CD1c-positive myeloid dendritic cell (primary cell): ENCODE measurements around the gene PDE5A.
"Not testable (repeated sequence)": the region's sequence is repeated elsewhere in the genome, so short reads cannot be mapped to it uniquely, and the experiment has no call there.

ENCODE experiments used
- DNase-seq: peaks from one replicate; pipeline ENCODE4 v3.0.0-alpha.2; 2016; ENCODE audit errors: extremely low spot score

Gene PDE5A

DNA sequence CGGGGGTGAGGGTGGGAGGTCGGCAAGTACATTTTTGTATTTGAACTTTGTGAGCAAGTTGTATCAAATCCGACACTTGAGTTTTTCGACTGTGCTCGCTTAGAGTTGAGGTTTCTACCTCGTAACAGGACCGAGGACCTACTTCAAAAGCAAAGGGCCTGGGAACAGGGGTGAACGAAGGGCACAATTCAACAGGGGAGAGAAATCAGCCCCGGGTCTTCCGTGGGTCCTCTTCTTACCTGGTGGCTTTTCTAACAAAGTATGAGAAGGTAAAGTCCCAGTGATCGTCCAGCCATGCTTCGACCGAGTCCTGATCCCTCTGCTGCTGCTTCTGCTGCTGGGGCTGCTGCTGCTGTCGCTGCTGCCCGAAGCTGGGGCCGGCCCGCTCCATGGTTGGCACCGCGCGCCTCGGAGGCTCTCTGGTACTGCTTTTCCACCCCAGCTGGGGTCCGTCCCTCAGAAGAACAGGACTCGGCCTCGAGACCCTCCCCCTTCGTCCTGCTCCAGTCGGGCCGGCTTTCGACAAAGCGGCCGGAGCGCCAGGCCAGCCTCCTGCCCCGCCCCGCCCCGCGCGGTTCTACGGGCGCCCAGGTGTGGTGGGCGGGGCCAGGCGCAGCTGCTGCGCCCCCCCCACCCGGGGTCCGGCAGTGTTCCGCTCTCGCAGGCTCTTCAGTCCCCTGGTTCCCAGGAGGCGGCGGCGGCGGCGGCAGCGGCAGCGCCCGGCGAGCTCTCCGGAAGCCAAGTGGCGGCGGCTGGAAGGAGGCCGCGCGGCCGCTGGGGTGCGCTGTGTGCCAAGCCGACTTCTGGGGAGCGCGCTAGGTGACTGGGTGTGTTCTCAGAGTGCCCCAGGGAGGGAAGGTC is at the start of gene PDE5A:
PDE5A (minus strand) TSS at position 524 of the 861 bp plus-strand sequence; CDS start at position 391, 133 bp downstream.
- DNase-seq, result peak; percentile 79

DNA sequence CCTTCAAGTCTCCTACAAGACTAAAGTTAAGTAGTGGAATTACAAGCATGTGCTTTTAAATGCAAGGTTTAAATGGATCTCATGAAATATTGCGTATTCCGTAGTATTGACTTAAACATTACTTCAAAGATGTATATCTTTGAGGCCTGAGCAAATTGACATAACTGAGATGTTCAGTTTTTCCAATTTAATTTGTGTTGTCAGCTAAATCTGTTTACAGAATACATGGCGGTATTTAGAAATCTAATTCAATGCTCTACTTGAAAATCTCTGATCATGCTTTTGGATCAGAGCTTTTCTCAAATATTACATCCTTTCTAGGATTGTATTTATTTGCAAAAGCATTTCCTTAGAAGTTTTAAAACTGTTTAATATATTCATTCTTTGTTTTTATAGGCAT is 47.5 kb upstream of the PDE5A start:
- DNase-seq, result no peak

DNA sequence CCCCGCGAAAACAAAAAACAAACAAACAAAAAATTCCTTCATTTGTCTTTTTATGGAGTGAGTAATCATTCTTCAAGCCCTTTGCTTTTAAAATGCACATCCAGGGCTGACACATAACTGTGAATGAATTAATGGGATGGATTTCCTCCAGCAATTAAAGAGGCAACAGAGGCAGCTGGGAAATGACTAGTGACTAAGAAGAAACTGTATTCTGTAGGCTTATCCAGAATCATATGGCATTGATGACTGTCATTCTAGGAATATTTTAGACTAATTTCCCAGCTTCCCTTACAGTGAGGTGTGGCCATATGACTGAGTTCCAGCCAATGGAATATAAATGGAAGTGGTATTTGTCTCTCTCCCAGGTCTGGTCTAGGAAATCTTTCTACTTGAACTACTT is 46.8 kb upstream of the PDE5A start:
- no peak for DNase-seq

DNA sequence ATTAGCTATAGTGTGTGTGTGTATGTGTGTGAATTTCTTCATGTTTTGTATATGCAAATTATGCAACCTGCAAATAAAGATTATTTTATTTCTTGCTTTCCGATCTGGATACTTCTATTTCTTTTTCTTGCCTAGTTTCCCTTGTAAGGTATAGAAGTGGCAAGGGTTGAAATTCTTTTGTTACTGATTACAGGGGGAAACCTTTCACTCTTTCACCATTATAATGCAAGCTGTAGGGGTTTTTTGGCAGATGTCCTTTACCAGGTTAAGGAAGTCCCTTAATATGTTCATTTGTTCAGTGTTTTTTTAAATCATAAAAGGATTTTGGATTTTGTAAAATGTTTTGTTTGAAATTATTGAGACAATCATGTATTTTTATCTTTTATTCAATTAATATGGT is 44.3 kb upstream of the PDE5A start:
- DNase-seq, result no peak

DNA sequence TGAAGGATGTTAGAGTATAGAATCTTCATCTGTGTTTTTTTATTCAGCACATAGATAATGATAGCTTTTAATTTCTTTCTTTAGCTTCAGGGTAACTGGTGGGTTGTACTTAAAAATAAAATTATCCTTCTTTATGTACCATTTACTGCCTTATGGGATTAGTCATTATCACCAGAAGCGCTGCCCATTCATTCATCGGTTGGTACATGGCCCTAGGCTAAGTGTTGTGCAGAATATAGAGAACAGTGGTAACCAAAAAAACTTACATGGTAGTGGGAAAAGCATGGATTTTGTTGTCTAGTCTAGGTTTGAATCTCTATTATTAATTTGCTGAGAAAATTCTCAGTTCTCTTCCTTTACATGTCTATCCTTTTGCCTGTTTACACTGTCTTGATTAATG is 43.5 kb upstream of the PDE5A start:
- no peak for DNase-seq

DNA sequence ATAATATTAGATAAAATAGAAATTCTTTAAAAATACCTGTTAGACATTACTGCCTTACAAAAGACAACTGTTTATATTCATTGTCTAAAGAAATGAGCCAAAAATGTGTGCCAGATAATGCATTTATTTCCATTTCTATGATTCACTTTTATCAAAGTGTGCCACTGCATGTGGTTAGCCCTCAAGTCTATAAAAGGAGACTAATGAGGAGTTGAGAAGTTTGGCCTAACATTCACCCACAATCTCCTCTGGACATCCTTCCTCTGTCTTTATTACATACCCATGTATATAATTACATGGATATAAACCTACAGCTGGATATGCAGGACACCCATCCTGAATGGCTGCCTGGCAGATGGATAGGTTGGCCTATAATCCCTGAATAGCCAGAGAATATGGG is 42.6 kb upstream of the PDE5A start:
- DNase-seq, result no peak

DNA sequence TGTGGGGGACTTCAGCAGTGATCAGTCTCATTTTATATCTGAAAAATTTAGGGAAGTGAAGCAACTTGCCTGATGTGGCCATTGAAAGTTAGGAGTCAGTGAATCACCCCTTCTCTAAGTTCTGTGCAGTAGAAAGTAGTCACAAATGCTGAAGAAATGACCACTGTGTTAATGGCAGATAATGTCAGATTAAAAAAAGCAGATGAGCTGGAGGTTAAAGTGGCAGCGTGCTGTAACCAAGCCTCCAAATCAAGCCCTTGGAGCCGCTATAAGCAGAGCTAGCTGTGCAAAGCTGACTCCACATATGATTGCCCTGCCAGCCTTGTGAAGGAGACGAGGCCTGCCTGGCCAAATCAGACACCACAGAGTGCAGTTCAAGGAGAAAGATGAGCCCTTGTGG is 39.2 kb upstream of the PDE5A start:
- no peak for DNase-seq

DNA sequence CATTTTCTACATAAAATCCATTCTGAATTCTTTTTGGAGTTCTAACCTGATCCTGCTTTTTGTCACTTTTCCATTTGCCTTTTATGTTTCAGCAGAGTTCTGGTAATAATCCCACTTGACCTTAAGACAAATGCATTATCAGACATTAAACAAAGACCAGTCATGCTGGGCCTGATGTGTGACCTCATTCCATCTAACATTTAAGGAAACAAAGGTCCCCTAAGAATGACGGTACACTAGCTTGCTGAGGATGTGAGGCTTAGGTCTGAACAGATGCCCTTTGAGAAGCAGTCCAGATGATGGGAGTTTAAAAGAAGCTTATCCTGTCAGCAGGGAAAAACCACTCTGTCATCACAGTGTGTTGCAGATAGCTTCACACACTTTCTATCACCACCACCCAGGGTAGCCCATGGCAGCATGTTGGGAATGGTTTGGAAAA is 38.1 kb upstream of the PDE5A start:
- DNase-seq, result no peak

DNA sequence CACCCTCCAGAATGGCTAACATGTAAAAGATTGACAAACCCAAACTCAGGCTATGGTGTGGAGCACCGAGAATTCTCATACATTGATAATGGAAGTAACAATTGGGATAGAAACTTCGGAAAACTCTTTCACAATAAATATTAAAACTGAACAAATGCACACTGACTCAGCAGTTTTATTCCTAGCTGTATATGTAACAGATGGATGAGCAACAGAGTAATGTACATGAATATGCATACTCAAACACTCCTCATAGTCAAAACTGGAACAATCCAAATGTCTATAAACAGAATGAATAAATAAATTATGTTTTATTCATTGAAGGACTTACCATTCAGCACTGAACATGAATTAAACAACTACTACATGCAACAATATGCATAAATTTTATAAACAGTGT is 37.1 kb upstream of the PDE5A start:
- no peak for DNase-seq

DNA sequence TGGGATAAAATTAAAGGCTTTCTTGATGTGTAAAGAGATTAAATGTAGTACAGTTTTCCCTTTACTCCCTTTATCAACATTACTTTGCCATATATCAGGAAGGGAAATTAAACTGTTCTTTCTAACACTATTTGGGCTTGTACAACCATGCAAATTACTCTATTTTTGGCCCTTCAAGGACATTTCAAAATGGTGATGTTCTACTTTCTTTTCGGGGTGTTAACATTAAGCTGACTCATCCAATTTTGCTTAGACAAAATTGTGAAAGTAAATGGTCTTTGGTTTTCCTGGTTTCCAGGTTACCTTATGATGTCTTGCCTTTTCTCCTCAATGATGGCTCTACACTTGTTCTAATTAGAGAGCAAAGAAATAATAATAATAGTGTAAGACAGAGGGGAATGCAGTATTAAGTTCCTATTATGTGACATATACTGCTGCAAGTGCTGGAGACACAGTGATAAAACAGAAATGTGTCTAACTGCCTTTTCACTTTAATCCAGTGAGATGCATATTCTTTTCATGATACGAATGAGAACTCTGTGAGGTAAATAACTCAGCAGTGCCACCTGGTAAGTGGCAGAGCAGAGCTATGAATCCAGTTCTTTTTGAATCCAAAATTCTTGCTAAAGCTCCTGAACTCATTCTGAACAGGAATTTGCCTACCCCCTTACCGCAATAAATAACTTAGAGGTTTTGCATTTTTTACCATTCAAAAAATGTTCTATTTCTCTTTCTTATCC is 35.7 kb upstream of the PDE5A start:
- no peak for DNase-seq

DNA sequence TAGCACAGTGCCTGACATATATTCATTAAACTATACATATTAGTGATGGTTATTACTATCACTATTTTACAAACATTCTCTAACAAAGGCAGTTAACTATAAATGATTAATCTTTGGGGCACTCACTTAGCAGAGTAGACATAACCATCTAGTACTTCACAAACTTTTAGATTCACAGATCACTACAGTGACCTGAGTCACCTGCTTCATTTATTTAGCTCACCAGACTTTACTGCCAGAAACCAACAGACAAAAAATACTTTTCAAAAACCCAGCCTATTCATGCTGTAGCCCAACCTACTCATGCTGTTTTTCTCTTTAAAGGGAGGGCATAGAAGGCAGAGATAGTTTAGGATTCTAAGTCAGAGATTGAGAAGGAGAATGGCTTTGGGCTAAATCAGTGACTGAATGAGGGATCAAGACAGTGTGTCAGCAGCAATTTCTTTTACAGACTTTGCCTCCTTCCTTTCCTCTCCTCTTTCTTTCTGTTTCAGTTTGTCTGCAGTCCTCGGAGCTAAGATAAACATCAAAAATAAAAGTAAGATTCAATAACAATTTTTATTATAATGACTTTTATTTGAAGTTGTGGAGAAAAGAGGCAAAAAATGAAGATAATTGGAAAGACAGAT is 34.7 kb upstream of the PDE5A start:
- no peak for DNase-seq

DNA sequence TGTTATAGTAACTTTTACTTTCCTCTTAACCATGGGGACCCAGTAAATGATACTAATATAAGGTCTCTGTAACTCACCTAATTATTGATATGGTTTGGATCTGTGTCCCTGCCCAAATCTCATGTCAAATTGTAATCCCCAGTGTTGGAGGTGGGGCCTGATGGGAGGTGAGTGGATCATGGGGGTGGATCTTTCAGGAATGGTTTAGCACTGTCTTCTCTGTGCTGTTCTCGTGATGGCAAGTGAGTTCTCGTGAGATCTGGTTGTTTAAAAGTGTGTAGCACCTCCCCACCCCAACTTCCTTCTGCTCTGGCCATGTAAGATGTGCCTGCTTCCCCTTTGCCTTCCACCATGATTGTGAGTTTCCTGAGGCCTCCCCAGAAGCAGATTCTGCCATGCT is 34.0 kb upstream of the PDE5A start:
- not testable (repeated sequence) for DNase-seq

DNA sequence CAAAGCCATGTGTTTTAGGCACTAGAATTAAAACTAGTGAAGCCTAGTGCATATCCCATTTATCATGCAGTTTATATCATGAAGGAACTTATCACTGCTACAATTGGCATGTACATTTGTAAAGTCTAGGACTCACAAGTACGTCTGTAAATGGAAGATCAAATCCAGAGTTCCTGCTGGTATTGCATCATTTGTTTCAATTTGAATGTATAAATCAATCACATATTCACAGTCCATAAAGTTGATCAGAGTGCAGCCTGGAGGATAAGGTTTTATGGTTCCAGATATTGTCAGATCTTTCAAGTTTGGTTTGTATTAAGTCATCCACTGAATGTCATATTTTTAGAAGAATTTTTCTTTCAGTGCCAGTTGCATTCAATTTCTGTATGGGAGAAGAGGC is 32.6 kb upstream of the PDE5A start:
- no peak for DNase-seq

DNA sequence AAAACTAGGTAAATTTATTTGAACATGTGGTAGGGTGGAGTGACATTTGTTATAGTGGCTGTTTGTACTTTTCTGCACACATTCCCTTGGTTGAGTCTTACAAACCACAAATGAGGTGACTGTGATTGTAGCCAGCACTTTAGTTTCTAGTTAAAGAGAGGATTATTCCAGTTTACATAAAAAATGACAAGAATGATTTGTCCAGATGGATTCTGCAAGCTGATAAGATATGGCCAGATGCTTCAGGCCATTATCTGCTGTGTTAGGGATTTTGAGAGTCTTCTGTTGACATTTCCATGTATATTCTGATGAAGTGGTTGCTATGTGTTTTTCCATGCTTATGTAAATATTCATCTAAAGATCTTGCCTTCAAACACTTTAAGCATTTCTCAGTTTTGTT is 31.0 kb upstream of the PDE5A start:
- no peak for DNase-seq

DNA sequence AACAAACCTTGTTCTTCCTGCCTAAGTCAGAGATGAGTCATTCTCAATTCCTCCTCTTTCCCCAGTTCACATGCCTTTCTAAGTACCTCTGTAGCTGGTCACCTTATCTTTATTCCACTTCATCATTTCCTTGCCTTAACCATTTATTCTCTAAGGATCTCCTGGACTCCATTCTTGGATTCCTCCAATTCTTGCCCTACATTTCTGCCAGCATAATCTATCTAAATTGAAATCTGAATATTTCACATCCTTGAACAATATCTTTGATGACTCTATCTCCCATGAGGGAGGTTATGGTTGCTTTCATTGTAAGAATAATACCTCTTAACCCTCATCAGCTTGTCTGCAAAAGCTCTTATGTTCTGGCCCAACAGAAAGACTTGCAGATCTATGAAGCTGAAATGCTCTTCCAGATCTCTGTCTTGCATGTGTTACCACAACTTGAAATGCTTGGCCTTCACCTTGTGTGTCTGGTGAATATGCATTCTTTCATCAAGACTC is 28.6 kb upstream of the PDE5A start:
- DNase-seq, result no peak

DNA sequence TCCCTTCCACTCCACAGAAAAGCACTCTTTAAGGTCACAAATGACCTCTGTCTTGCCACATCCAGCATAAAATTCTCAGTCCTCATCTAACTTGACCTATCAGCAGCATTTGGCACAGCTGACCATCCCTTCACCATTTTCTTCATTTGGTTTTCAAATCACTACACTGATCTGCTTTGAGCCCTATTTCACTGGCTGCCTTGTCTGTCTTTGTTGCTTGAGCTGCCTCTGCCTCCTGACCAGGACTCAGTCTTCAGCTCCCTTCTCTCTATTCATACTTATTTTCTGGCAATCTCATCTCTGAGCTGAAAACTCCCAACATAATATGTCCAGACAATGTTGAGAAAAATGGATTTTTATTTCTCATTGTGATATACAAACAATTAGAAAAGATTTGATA is 27.7 kb upstream of the PDE5A start:
- DNase-seq, result no peak

DNA sequence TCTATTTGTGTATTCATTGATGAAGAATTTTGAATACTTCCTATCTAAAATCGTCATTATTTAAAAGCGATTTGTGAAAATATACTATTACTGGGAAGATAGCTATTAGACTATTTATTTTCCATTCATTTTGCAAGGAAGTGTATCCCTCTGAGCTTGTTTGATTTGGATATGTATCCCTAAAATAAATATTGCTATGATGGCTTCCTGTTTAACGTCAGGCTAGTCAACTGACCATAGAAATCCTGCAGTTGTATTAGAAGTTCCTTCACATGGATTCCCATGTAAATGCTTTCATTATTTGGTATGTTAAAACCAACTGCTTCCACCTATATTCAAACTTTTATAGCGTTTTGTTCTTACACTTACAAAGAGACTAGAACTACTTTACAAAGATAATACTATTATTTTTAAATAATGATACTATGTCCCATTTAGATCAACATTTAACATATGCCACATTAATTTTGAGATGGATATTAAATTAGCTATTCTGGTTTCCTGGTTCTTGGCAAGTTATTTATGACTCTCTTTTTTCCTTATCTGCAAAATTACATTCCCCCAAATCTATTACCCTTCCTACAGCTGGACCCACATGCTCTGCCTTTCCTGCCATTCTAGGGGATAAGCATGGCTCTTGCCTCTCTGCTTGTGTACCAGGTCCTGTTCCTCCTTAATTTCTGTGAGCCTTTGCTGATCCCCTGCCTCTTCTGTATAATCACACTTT is 26.7 kb upstream of the PDE5A start:
- no peak for DNase-seq

DNA sequence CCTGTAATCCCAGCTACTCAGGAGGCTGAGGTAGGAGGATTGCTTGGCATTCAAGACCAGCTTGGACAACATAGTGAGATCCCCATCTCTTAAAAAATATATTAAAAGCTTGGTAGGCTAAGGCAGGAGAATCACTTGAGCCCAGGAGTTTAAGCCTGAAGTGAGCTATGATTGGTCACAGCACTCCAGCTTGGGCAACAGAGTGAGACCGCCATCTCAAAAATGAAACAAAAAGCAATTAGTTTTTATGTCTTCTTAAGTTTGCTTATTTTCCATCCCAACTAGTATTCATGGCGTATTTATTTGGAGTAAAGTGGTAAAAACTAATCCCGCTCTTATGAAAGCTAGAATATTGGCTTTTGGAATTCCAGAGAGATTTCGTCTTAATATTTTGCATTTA is 25.4 kb upstream of the PDE5A start:
- no peak for DNase-seq

DNA sequence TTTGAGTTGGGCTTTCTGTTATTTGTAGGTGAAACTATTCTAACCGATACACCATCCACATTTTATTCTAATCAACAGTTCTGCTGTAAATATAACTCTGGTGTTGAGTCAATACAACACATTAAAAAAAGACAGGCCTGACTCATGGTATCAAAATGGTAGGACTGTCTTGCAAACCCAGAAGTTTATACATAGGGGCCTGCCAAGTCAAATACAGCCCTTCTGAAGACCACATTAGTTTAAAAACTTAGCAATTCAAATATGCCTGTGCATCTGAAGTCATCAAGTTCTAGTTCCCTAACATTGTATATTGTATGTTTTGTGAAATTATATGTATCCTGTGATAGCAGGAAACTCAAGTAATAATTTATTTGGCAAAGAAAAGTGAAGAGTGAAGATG is 24.4 kb upstream of the PDE5A start:
- no peak for DNase-seq

DNA sequence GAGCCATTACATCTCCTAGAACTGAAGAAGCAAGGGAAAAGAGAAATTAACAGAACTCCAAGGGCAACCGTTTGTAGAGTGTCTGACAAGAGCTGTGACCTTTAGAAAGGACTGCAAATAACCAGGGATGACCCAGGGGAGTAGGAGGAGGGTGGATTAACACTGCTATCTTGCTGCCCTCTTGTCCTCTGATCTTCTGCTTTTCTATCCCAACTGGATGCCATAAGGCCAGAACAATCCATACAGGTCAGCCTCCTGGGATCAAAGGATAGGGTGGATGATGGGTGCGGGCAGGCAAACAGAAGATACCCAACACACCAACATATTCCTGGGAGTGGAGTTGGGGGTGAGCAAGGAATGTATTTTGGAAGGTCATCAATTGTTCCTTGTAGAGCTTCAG is 19.8 kb upstream of the PDE5A start:
- no peak for DNase-seq

DNA sequence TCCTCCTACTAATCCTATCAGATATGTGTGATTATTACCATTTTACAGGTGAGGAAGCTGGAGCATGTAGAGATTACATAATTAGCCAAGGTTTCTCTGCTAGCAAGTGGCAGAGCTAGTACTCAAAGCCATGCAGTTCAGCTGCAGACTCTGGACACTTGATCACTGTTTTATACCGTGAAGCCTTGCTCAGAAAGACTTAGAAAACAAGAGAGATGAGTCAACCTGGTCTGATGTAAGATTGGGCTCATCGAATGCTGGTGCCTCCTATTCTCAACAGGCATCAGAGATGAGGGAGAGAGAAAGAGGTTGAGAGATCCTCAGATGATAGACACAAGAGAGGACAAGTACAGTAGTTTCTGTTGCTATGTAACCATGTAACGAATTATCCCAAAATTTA is 19.0 kb upstream of the PDE5A start:
- DNase-seq, result no peak
